Umbilical cord (tissue), 2 donors: ENCODE results near the gene SYNGR1. TPM values are rescaled to one million over a fixed set of nuclear protein-coding genes. Genes with fewer than 3 reads are reported as not detected.

Source experiments
- DNase-seq: peaks from one replicate; pipeline ENCODE4 v3.0.0-alpha.2; 2015; ENCODE audit warnings: low spot score
- total RNA-seq: library from RNA; depleted of rRNA; stranded (reverse); fragments of >200 nt; gene quantifications from one replicate; pipeline ENCODE4 v1.2.3, GENCODE V29; 2014; ENCODE audit warnings: low replicate concordance; ENCODE audit not compliant: insufficient read depth

The SYNGR1 gene
- total RNA-seq, 1 donor from 2014 or later, result 3.6 TPM

GRCh38 chr22:39368461-39368911 lies 18.7 kb downstream of the SYNGR1 start:
- DNase-seq, result no peak

DNA sequence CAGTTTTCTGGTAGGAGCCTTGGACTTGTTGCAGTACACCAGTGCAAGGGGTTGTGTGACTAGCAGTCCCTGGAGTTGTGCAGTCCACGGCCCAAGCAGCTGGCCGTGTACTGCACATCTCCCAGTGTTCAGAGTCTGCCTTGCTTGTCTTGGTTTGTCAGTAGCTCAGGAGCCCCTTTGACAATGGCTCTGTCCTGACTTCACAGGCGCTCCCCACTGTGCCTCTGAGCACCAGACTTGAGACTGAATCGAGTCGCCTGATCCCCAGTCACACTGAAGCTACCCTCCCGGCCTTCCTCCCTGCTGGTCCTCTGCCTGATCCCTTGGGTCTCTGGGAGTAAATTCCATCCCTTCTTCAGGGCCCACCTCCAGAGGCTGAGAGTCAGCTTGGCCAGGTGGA lies 19.4 kb downstream of the SYNGR1 start:
- DNase-seq, result no peak

GRCh38 chr22:39369586-39369985 lies 19.8 kb downstream of the SYNGR1 start:
- DNase-seq, result no peak

DNA sequence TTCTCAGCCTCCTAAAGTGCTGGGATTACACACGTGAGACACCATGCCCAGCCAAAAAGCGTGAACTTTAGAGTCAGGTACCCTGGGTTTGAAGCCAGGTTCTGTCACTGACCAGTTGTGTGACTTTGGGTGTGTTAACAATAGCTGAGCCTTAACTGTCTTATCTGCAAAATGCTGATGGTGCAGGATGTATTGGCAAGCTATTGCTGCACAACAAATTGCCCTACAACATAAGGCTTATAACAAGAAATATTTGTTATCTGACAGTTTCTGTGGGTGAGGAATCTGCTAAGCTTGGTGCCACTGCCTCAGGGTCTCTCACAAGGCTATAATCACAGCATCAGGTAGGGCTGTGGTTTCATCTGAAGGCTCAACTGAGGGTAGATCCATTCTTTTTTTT lies 21.9 kb downstream of the SYNGR1 start:
- no peak for DNase-seq

GRCh38 chr22:39374191-39374590 lies 24.4 kb downstream of the SYNGR1 start:
- DNase-seq, result no peak

- no peak for DNase-seq
Measured at GRCh38 chr22:39374801-39375200, 25.0 kb downstream of the SYNGR1 start.

GRCh38 chr22:39375646-39376045 lies 25.9 kb downstream of the SYNGR1 start:
- DNase-seq, result no peak

- DNase-seq, result peak; percentile 78
Measured at GRCh38 chr22:39379756-39380730, 30.3 kb downstream of the SYNGR1 start.

DNA sequence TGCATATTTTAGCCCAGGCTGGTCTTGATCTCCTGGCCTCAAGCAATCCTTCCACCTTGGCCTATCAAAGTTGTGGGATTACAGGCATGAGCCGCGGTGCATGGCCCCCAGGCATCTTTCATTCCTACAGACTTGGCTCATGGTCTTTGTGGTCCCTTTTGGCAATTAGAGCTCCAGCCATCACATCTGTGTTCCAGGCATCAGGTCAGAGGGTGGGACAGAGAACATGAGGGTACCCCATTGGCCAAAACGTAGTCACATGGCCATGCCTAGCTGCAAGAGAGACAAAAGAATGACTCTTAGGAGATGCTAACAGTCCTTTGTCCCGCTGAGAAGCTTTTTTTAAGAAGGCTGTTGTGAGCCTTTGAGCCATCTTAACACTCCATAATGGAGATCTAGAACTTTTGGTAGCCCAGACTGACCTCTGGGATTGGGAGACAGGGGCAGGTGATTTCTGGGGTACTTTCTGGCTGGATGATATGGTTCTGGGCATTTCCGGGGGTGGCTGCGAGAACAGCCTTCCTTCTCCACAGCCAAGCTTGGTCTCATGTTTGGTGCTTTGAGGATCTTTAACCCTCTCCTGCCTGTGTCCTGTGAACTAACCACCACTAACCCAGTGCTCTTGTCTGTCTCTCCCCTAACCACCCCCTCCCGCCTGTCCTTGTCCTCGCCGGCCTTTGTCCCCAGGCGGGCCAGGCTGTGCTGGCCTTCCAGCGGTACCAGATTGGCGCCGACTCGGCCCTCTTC lies 31.4 kb downstream of the SYNGR1 start:
- no peak for DNase-seq

DNA sequence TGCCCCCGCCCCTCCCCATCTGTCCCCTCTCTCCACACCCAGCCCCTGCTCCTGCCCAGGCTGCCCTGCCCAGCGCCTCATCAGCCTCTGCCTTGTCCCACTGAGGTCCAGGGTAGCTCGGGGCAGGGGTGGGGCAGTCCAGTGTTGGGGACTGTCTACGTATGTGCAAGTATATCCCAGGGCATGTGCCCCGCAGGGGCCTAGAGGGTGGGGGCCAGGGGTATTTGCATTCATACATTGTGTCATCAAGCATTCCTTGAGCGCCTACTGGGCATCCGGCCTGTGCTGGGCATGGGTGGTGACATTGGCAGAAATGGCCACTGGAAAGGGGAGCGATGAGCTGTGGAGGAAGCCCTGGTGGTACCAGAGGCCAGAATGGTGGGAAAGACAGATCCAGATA lies 32.1 kb downstream of the SYNGR1 start:
- no peak for DNase-seq

DNA sequence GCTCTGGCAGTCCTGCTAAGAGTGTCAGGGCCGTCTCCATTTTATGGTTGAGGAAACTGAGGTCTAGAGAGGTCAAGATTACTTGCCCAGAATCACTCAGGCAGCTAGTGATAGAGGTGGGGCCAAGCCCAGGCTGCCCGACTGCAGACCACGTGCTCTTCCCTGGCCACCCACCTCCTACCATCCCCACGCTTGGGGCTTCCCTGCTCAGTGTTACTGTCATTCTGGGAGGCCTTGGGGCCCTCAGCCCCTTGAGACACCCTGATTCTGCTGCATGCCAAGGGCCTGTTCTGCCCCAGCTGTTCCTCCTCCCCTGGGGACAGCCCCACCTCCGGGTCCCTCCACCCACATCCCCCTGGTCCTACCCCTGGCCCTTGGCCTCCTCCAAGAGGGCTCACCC lies 32.6 kb downstream of the SYNGR1 start:
- DNase-seq, result no peak

DNA sequence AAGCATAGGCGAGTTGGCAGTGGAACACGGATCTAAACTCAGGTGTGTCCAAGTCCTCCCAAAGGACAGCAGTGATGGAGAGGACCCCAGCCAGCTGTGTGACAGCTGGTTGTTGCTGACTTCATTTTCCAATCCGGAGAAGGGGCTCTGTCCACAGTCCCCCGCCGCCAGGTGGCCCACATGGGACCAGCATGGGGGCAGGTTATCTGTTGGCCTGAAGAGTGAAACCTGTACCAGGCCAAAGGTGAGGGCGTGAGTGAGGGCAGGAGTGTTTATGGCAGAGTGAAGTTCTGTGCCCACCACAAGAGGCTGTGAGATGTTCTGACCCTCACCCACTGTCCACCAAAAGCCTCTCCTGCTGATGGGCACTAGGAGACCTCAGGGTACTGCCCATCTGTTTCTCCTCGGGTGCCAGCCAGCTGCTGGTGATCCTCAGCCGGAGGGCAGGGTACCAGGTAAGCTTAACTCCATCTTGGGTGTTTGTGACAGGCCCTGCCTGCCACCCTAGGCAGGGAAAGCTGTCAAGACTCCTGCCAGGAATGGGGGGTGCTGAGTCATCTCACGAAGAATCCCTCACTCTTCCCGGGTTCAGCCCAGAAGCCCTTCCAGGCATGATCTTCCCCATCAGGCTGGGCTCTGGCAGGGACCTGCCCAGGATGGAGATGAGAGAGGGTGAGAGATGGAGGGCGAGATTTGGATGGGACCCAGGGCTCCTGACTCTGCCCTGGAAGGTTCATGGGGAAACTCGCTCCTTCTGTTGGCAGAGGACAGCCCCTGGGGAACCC lies 34.2 kb downstream of the SYNGR1 start:
- DNase-seq, result no peak

GRCh38 chr22:39384750-39385480 lies 35.1 kb downstream of the SYNGR1 start:
- DNase-seq, result no peak

DNA sequence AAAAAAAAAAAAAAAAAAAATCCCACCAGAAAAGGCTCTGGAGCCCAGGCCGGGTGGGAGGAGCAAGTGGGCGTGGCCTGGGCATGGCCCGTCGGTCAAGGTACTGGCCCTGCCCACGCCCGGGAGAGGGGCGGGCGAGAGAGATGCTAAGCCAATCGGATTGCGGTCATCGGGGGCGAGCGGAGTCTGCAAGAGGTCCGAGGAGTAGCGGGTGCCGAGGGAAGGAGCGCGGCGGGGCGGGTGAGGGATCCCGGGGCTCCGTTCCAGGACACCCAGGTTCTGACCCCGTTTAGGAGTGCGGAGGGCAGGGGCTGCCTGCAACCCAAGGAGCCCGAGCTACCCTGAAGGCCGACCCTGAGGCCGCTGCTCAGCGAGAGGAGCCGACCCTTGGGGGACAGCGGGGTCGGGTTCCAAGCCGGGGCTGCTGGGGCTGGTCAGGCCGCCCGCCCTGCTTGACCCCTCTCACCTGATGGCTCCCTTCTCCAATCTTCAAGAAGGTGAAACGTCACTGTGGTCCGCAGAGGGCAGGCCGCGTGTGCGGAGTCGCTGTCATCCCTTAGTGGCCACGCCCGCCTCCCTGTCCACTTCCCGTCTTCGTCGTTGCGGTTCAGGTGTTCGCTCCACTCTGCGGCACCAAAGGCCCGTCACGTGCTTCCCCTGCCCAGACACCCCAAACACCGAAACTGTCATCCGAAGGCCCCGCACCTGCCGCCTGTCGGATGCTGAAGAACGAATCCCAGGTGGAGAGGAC lies 38.6 kb downstream of the SYNGR1 start:
- DNase-seq, result peak; percentile 90

- no peak for DNase-seq
Measured at GRCh38 chr22:39389420-39389819, 39.6 kb downstream of the SYNGR1 start.

DNA sequence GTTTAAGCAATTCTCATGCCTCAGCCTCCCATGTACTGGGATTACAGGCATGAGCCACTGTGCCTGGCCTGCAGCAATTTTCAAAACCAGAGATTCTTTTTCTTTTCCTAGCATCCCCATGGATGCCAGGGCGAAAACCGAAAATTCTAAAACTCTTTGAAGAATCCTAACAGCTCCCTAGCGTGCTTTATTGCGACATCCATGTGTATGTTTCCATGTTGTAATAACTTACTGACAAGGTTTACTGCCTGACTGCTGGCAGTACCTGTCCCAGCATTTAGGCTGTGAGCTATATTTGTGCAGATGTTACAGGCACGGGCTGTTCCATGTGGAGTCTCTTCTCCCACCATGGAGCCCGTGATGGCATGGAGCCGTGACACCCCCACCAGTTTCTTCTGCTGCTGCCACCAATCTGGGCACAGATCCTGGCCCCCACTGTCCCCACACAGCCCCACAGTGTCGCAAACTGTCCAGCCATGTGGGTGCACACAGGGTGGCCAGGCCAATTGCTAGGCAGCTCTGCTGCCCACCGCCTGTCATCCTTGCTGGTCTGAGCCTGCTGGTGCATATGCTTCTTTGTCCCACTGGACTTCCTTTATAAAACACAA lies 42.7 kb downstream of the SYNGR1 start:
- no peak for DNase-seq

- DNase-seq, result no peak
Measured at GRCh38 chr22:39395936-39396796, 46.4 kb downstream of the SYNGR1 start.

DNA sequence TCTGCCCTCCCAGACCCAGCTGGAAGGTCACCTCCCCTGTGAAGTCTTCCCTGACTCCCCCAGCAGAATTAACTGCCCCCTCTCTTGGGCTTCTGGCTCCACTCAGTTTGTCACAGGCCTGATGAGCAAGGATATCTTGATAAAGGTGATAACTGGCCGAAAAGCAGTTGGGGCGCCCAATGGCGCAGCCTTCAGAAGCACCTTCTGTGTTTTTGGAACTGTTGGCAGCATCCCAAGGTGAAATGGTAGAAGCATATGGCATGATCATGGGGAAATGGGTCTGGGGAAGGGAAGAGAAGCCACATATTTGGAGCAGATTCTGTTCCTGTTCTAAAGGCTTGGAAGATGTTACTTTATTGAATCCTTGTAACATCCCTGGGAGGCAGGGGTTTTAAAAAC lies 47.0 kb downstream of the SYNGR1 start:
- DNase-seq, result no peak

GRCh38 chr22:39401301-39401631 lies 51.5 kb downstream of the SYNGR1 start:
- no peak for DNase-seq
